Globus pallidus (tissue), 1 donor: ENCODE measurements around the gene REXO4.

ENCODE experiments used
- DNase-seq: peaks from one replicate; pipeline ENCODE4 v3.0.0-alpha.2; 2015; ENCODE audit warnings: low spot score

Gene REXO4

DNA sequence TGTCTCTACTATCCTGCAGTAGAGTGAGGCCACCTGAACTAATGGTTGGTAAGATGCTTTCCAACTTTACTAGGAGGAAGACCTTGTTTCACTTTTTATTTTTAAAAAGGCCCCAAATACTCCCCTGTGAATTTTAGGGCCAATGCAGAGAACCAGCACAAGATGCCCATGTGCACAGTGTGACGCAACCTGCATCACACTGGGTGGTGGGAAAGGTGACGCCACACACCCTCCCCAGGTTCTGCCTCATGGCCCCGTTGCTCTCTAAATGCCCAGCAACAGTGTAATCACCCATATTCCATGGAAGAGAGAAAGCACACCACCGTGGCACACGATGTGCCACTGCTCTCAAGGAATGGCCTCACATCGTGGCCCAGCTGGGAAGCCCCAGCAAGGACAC is 48.4 kb downstream of the REXO4 start:
- DNase-seq, result no peak

DNA sequence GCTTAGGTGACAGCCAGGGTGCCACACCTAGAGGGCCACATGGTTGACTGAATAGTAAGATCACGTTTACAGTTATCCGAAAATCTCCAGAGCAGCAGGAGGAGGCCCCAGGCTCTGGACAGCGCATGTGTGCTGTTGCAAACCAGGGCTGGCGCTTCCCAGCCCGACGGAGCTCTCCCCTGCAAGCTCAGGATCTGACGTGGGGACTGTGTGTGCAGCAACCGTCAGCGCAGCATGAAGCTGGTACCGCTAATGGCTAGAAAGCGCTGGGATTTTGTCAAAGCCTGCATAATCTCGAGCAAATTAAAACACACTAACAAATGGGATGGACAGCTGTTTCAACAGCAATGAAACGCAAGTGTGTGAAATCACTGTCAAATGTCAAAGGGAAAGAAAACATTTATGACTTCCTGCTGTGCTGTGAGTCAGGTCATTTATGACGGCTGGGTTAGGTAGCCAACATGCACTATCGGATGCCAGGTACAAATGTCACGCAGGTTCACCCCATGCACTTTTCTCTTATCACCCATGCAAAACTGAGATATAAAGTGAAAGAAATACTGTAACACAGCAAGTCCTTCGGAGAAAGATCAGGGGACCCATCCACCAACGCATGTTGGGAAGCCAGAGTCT is 49.4 kb downstream of the REXO4 start:
- DNase-seq, result no peak

DNA sequence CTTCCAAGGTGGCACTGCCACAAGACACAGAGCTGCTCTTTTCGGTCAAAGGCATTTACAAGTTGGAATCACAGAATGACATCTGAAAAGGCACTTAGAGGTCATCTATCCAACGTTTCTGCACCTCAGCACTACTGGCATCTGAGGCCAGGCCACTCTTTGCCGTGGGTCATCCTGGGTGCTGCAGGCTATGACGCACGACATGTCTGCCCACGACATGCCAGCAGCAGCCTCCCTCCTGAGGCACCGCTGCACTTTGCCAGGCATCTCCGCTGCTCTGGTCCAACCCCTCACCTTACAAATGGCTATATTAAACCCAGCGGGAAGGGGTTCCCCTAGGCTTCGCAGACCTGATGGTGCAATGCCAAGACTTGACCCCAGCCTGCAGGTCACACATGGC is 50.0 kb downstream of the REXO4 start:
- DNase-seq, result no peak

DNA sequence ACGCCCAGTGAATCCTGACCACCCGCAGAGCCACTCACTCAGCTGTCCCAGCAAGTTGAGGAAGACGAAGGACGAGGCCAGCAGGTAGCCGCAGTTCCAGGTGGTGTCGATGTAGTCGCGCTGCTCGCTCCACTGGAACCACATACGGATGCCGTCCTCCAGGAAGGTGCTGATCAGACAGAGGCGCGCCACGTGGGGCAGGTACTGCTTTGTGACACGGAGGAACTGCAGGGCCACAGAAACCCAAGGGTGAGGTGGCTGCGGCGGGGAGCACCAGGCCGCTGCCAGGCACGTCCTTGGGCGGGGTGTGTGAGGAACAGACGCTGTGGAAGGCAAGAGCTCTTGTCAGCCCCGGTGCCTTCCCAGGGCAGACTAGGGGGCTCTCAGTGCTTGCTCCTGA is 50.6 kb downstream of the REXO4 start:
- DNase-seq, result no peak

DNA sequence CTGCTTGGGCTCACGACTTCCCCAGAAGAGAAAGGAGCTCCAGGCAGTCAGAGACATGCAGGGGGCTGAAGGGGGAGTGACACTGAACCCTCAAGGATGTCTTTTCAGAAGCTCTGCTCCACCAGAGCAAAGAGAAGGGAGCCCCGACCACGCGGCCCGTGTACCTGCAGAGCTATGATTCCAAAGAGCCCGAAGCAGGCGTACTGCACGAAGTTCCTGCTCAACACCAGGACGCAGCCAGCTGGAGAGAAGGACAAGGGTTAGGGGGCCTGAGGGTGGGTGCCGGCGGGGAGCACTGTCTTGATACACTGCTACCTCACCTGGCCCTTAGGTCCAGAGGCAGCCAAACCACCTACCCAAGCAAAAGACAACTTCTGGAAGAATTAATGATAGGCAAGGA is 51.4 kb downstream of the REXO4 start:
- no peak for DNase-seq

DNA sequence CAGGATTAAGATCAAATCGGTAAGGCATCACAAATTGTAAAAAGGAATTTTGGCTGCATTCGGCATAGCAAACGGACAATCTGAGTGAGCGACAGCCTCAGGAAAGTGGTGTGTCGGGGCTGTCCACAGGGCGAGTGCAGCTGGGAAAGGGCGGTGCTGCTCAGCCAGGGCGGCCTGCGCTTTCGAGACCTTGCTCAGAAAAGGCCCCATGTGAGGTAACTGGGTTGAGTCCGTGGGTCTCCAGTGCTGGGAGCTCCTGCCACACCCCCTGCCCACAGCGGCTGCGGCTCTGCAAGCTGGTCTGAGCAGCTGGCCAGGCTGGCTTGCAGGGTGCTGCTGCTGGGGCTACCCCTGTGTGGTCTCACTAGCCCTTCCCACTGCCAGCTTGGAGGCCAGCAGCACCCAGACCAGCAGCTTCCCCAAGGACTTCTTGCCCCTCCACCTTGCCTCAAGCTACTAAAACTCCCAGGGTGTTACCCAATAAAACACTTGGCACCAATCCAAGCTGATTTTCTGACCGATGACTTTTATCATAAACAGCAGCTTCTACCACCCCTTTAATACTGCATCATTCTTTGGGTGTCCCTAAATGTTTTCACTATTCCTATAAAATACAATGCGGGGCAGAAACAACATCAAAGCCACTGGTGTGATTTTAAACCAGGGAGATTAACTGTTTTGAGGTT is 55.3 kb downstream of the REXO4 start:
- DNase-seq, result no peak

DNA sequence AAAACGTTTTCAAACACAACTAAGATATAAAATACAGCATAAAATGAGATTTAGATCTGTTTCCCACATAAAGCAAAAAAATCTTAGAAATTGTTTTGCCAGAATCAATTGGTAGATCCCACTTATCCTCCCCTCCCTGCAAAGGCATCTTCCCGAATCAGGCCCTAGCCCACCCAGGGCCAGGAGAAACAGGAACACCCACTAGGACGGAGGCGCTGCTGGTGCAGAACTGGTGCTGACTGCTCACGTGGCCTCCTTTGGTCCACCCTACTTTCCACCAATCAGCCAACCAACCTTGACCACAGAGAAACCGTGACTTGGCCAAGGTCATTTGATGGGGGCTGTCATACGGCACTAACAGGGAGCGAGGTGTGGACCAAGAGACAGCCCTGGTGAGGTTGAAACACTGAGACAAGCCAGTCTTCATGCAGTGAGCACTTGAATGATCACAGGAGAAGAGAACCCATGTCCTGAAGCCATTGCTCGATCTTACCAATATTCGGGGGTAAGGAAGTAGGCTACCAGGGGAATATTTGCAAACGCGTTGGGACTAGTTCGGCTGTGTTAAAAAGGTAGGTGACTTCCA is 56.2 kb downstream of the REXO4 start:
- DNase-seq, result no peak

DNA sequence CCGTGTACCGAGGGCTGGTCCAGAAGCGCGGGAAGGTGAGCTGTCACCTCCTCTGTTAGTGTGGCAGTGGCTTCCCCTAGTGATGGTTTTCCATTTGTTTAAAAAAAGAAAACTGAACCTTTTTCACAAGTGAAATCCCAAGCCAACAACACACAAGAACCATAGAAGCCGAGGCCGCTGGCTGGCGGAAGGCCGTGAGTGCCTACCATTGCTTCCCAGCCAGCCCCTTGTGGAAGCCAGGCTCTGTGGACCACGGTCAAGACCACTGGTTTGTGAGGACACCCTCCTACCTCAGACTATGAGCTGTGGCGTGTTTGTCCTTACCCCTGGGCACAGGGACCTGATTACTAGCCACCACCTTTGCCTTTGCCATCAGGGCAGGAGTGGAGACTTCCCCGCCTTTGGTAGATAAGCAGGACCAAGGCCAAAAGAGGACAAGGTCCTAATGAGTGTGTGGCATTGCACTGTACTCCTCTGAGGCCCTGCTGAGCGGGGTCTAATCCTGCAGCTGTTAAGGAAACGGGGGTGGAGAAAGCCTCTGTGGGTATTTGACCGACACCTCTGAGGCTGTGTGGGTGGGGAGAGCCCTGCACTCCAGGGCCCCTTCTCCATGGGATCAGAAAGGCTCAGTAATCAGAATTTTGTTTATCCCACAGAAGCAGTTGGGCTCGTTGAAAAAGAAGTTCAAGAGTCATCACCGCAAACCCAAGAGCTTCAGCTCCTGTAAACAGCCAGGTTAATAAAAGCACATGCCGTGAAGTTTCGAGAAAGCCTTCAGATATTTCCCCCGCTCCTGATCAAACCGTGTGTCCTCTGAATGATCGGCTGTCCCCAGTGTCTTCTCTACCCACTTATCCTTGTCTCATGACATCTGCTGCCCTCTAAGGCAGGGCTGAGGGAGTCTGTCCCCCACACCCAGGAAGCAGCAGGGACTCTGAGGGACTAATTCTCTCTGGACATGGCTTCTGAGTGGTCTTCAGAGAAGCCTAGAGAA is 57.1 kb downstream of the REXO4 start:
- no peak for DNase-seq

DNA sequence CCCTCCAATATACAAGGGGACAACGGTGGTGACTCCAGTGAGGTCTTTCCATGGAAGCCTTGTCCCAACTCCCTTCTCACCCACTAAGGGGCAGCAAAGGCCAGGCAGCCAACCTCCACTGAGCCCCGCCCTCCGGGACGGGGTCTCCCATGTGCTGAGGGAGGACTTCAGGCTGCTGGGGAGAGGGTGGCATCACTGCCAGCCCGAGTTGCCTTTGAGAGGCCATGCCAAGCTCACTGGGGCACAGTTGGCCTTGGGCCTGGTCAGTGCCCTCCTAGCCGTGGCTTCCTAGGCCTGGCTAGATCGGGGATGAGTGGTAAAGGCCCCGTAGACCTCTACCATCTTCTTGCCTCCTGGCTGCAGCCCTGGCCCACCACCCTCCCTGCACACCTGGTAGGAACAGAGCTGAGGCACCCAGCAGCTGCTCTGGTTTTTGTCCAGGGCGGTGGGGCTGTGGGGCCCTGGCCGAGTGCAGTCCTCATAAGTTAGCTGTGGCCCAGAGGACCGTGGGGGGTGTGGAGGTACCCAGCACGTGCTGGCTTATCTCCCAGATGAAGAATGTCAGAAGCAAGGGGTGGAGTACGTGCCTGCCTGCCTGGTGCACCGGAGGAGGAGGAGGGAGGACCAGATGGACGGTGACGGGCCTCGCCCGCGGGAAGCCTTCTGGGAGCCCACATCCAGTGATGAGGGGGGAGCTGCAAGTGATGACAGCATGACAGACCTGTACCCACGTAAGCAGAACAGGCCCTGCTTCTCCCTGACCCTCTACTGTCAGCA is 58.2 kb downstream of the REXO4 start:
- DNase-seq, result no peak

DNA sequence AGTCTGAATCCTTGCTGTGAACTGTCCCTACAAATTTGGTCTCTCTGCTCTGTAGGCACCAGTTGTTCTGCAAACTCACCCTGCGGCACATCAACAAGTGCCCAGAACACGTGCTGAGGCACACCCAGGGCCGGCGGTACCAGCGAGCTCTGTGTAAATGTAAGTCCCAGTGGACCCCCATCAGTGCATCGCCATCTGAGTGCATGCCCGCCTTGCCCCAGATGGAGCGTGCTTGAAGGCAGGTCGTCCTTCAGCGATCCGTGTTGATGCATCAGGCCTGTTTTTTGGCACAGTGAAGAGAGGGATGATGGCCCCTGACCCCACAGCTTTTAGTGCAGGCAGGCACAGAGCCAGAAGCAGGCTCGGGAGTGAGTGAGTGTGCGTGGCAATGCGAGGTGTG is 60.2 kb downstream of the REXO4 start:
- DNase-seq, result no peak

DNA sequence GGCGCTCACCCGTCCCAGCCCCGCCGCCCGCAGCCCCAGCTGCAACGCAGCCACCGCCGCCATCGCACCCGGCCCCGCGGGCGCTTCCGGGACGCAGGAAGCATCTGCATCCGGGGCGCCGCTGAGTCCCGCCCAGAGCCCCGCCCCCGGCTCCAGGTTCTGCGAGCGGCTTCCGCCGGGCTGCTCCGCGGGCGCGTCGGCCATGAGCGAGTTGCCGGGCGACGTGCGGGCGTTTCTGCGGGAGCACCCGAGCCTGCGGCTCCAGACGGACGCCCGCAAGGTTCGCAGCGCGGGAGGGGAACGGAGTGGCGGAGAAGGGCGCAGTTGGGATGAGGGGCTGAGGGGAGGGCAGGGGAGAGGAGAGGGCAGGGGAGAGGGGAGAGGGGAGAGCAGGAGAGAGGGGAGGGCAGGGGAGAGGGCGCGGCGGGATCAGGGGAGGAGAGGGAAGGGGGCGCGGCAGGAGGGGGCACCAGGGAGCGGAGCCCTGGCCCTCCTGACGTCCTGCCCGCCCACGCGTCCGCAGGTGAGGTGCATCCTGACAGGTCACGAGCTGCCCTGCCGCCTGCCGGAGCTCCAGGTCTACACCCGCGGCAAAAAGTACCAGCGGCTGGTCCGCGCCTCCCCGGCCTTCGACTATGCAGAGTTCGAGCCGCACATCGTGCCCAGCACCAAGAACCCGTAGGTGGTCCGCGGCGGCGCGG is 61.3 kb downstream of the REXO4 start, which contains the start of the genes SURF1 and SURF2:
SURF1 (minus strand) TSS at position 97 of the 701 bp plus-strand sequence; CDS start at position 63, 34 bp downstream.
SURF2 (plus strand) TSS at position 160 of the 701 bp plus-strand sequence; CDS start at position 203, 43 bp downstream.
- DNase-seq, result peak; percentile 72
